RWPE1 (cell line): ENCODE measurements around the gene MATN4.

Experiments
- CTCF ChIA-PET: fragments of 350-600 bp; sonication (Branson Sonifier 250); formaldehyde crosslinking; extraction: SDS; loops from one replicate; lab custom pipeline; 2021; lab: Yijun Ruan, JAX
- POLR2A ChIA-PET: fragments of 400-600 bp; formaldehyde crosslinking; extraction: SDS; loops from one replicate; lab custom pipeline; 2020; ENCODE audit warnings: antibody characterized with exemption; ENCODE audit not compliant: low non-redundant PET; lab: Yijun Ruan, JAX
- DNase-seq: peaks from one replicate; pipeline ENCODE4 v3.0.0; 2012; ENCODE audit warnings: low spot score
- H3K27ac ChIP-seq: fragments of 450-650 bp; 2 replicates; pipeline ENCODE4 v1.5.1; 2017
- TF ChIP-seq, protein P1 (sequence below): fragments of 450-650 bp; conservative IDR thresholded peaks from 2 replicates; pipeline ENCODE4 v1.5.1; 2017; ENCODE audit warnings: low read depth, mild to moderate bottlenecking

MATN4 gene

DNA sequence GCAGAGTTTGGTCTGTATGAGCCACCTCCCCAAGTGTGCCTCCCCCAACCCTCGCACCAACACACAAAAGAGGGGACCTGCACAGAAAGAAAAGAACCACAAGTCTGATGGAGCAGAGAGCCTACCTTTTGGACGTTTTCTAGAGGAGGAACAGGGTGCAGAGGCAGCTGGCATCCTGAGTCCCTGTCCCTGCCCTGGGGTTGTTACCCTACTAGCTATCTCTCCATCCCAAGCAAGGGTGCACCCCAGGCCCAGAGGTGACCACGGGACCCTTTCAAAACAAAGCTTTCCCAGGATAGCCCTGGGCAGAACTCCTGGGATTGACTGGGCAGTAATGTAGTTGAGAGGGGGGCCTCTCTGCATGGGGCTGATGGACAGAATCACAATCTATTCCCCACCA lies 9.7 kb upstream of the MATN4 start:
- no peak overlapping the region for H3K27ac ChIP-seq
- POLR2A ChIA-PET: no interaction called here
- CTCF ChIA-PET: interaction anchor here (0.6 to 5.1 kb wide), 14 partner anchors 9 to 461 kb away, joined by 3 to 48 read pairs (median 6); partner anchors contain the start of gene PIGT
- DNase-seq: no peak
- TF ChIP-seq, protein P1, sequence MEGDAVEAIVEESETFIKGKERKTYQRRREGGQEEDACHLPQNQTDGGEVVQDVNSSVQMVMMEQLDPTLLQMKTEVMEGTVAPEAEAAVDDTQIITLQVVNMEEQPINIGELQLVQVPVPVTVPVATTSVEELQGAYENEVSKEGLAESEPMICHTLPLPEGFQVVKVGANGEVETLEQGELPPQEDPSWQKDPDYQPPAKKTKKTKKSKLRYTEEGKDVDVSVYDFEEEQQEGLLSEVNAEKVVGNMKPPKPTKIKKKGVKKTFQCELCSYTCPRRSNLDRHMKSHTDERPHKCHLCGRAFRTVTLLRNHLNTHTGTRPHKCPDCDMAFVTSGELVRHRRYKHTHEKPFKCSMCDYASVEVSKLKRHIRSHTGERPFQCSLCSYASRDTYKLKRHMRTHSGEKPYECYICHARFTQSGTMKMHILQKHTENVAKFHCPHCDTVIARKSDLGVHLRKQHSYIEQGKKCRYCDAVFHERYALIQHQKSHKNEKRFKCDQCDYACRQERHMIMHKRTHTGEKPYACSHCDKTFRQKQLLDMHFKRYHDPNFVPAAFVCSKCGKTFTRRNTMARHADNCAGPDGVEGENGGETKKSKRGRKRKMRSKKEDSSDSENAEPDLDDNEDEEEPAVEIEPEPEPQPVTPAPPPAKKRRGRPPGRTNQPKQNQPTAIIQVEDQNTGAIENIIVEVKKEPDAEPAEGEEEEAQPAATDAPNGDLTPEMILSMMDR: no peak

DNA sequence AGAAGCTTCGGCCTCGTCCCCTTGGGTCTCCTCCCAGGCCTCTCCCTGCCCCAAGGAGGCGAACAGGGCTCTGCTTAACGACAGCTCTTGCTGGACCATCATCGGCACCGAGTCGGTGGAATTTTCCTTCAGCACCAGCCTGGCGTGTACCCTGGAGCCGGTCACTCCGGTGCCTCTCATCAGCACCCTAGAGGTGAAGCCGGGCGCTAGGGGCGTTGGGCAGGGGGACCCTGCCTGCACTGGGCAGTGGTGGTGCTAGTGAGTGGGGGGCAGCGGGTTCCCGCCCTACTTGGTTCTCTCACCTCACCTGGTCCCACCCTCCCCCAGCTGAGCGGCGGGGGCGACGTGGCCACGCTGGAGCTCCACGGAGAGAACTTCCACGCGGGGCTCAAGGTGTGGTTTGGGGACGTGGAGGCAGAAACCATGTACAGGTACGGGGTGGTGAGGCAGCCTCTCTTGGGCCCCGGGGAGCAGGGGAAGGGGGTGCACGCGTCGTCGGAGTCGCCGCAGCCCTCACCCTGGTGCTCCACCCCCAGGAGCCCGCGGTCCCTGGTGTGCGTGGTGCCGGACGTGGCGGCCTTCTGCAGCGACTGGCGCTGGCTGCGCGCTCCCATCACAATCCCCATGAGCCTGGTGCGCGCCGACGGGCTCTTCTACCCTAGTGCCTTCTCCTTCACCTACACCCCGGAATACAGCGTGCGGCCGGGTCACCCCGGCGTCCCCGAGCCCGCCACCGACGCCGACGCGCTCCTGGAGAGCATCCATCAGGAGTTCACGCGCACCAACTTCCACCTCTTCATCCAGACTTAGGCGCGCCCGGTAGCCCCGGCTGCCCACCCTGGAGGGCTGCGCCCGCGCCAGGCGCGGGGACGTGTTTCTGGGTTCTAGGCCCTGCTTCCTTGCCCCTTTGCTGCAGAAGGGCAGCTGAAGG lies 8.3 kb upstream of the MATN4 start:
- POLR2A ChIA-PET: no interaction called here
- TF ChIP-seq, protein P1: no peak
- no peak overlapping the region for H3K27ac ChIP-seq
- DNase-seq: no peak
- CTCF ChIA-PET: interaction anchor here (0.6 to 2.9 kb wide), 11 partner anchors 9 to 551 kb away, joined by 3 to 48 read pairs (median 4); partner anchors contain the start of genes PIGT and SYS1

DNA sequence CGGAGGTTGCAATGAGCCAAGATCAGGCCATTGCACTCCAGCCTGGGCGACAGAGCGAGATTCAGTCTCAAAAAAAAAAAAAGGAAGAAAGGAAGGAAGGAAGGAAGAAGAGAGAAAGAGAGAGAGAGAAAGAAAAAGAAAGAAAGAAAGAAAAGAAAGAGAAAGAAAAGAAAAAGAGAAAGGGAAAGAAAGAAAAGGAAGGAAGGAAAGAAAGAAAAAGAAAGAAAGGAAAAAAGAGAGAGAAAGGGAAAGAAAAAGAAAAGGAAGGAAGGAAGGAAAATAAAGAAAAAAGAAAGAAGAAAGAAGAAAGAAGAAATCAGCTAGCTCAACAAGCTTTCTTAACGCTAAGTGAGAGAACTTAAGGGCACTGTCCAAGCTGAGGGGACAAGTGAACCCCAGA lies 7.6 kb upstream of the MATN4 start:
- POLR2A ChIA-PET: no interaction called here
- no peak for DNase-seq
- CTCF ChIA-PET: interaction anchor here (0.6 to 1.7 kb wide), 9 partner anchors 8 to 455 kb away, joined by 3 to 6 read pairs (median 4); partner anchors contain the start of gene SYS1
- H3K27ac ChIP-seq: no peak overlapping the region
- TF ChIP-seq, protein P1: no peak

DNA sequence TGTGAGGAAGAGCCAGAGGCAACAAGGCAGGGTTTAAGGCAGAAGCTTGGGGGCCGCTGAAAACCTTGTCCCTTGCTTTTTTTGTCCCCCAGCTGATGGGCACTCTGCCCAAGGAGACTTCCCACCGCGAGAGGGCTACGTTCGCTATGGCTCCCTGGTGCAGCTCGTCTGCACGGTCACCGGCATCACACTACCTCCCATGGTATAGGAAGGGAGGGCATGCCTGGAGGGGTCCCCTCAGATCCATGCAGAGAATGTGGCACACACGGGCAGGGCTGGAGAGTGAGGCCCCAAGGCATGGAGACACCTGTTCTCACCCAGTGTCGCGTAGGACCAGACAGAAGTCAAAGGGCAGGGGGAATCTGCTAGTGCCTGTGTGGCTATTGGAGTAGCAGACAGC lies 5.8 kb upstream of the MATN4 start:
- ChIA-PET POLR2A (no interaction called here), CTCF (interaction anchor here (0.6 to 1.9 kb wide), 6 partner anchors 10 to 457 kb away, joined by 3 to 13 read pairs (median 6); no protein-coding TSS in a partner anchor)
- DNase-seq: no peak
- TF ChIP-seq, protein P1: no peak
- H3K27ac ChIP-seq: no peak overlapping the region

DNA sequence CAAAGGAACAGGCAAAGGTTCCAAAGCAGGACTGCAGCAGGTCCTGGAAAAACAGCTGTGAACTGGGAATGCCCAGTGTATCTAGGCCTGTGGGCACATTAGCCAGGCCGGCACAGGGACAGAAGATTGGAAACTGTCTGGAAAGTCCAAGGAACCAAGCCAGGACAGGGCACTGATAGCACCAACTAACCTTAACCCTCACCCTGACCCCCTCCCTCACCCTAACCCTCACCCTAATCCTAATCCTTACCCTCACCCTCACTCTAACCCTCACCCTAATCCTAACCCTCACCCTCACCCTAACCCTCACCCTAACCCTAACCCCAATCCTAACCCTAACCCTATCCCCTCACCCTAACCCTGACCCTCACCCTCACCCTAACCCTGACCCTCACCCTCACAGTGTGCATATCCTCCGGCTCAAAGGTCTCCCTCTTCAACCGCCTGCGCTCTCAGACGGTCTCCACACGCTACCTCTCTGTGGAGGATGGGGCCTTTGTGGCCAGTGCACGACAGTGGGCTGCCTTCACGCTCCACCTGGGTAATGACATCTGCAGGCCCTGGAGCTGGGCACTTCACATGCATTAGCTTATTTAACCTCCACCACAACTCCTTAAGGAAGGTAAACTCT lies 5.1 kb upstream of the MATN4 start:
- POLR2A ChIA-PET: interaction anchor here (0.6 kb wide), 1 partner anchor 35 kb away, joined by 3 read pairs; no protein-coding TSS in a partner anchor

DNA sequence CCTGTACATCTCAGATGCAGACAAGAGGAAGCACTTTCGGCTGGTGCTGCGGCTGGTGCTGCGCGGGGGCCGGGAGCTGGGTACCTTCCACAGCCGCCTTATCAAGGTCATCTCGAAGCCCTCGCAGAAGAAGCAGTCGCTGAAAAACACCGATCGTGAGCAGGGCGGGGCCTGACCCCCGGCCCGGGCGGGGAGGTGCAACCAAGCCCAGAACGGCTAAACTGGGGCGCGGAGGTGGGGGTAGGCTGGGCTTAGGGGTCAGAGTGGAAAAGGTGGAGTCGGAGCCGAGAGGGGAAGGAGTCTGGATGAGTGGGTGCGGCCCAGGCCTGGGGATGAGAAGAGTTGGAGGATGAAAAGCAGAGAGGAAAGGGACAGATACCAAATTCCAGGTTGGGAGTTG lies 4.1 kb upstream of the MATN4 start:
- ChIA-PET POLR2A (no interaction called here), CTCF (interaction anchor here (0.5 to 2.3 kb wide), 63 partner anchors 9 to 1180 kb away, joined by 3 to 33 read pairs (median 4); partner anchors contain the start of gene SLPI)
- no peak overlapping the region for H3K27ac ChIP-seq
- TF ChIP-seq, protein P1: no peak
- no peak for DNase-seq

More for the DNA sequence above, 5.1 kb upstream of the MATN4 start:
- CTCF ChIA-PET: interaction anchor here (0.6 to 2.3 kb wide), 12 partner anchors 11 to 458 kb away, joined by 3 to 33 read pairs (median 6); no protein-coding TSS in a partner anchor
- TF ChIP-seq, protein P1: no peak
- DNase-seq: no peak
- H3K27ac ChIP-seq: no peak overlapping the region
